BLaER1 (cell line): ENCODE data around the gene TGM1.

Experiments used
- H3K27ac ChIP-seq: shearing (Covaris generic); formaldehyde crosslinking; 2 replicates; pipeline ENCODE4 v1.8.1; 2022
- H3K27me3 ChIP-seq: shearing (Covaris generic); formaldehyde crosslinking; 2 replicates; pipeline ENCODE4 v1.8.1; 2022
- H3K36me3 ChIP-seq: shearing (Covaris generic); formaldehyde crosslinking; 2 replicates; pipeline ENCODE4 v1.8.1; 2022
- H3K4me1 ChIP-seq: shearing (Covaris generic); formaldehyde crosslinking; 2 replicates; pipeline ENCODE4 v1.8.1; 2022
- H3K4me2 ChIP-seq: shearing (Covaris generic); formaldehyde crosslinking; 2 replicates; pipeline ENCODE4 v1.8.1; 2022
- H3K4me3 ChIP-seq: shearing (Covaris generic); formaldehyde crosslinking; 2 replicates; pipeline ENCODE4 v1.8.1; 2022
- H3K9ac ChIP-seq: shearing (Covaris generic); formaldehyde crosslinking; 2 replicates; pipeline ENCODE4 v1.8.1; 2022
- H3K9me3 ChIP-seq: shearing (Covaris generic); formaldehyde crosslinking; 2 replicates; pipeline ENCODE4 v1.8.1; 2022
- H4K20me1 ChIP-seq: shearing (Covaris generic); formaldehyde crosslinking; 2 replicates; pipeline ENCODE4 v1.8.1; 2022
- Cebpa-rat ChIP-seq: shearing (Covaris generic); IDR thresholded peaks from 2 replicates; pipeline ENCODE4 v1.8.1; 2022

TGM1 gene

DNA sequence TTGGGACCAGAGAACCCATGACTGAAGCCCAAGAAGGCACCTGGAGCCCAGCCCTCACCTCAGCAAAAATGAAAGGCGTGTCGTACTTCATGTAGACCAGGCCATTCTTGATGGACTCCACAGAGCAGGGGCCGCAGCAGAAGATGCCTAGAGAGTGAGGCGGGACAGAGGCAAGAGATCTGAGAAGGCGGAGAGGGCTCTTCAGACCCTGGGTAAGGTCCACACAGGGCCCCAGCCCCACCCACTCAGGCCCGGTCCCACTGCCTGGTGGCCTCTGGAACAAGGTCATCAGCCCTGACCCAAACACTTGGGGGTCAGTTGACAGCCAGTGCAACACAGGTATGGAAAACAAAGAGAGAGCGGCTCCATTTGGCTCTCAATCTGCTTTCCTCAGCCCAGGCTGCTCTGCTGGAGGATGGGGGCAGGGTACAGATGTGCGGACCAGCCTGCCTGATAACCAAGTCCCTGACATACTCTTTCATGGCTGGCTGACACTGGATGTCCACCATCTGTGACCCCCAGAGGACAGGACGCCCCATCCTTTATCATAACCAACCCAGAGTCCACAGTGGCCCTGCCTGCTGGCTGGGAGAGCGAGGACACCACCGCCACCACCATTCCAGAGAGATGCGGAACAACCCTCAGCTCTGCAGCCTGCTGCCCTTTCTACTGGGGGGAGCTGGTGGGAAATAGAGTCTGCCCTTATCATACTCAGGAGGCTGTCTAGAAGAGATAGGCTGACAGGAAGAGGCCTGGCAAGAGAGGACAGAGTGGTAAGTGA is 6.9 kb downstream of the TGM1 start:
- Histone ChIP-seq H4K20me1 (no peaks in the 10 kb centered on the region), H3K36me3 (peaks cover 17% of the 10 kb centered on the region; the same call in 1 of the 2 replicates), H3K27me3 (no peaks in the 10 kb centered on the region), H3K4me2 (no peak overlapping the region), H3K27ac (no peak overlapping the region), H3K9ac (no peak overlapping the region), H3K9me3 (no peaks in the 10 kb centered on the region), H3K4me1 (no peaks in the 10 kb centered on the region), H3K4me3 (no peak overlapping the region)
- no peak for TF ChIP-seq Cebpa-rat

DNA sequence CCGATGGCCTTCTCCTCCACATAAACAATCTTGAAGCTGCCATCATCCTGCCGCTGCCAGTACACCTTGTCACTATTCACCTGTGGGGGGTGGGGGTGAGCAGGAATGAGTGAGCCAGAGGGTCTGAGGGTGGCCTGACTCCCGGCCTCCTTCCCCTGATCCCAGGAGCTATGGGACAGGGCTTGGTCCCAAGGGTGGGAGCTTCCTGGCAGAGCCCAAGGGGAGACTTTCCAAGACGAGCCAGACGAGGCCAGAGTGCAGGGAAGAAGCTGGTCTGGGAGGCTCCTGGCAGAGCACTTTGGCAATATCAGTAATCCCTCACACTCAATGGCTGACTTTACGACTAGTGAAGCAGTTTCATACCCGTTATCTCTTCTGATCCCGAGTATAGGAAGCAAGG is 7.5 kb downstream of the TGM1 start:
- Histone ChIP-seq H3K9ac (no peak overlapping the region), H3K9me3 (no peaks in the 10 kb centered on the region), H3K27ac (no peak overlapping the region), H3K4me3 (no peak overlapping the region), H3K4me2 (no peak overlapping the region), H3K4me1 (peaks cover 6% of the 10 kb centered on the region), H4K20me1 (no peaks in the 10 kb centered on the region), H3K36me3 (peaks cover 17% of the 10 kb centered on the region; the same call in 1 of the 2 replicates), H3K27me3 (no peaks in the 10 kb centered on the region)
- TF ChIP-seq Cebpa-rat, result no peak

DNA sequence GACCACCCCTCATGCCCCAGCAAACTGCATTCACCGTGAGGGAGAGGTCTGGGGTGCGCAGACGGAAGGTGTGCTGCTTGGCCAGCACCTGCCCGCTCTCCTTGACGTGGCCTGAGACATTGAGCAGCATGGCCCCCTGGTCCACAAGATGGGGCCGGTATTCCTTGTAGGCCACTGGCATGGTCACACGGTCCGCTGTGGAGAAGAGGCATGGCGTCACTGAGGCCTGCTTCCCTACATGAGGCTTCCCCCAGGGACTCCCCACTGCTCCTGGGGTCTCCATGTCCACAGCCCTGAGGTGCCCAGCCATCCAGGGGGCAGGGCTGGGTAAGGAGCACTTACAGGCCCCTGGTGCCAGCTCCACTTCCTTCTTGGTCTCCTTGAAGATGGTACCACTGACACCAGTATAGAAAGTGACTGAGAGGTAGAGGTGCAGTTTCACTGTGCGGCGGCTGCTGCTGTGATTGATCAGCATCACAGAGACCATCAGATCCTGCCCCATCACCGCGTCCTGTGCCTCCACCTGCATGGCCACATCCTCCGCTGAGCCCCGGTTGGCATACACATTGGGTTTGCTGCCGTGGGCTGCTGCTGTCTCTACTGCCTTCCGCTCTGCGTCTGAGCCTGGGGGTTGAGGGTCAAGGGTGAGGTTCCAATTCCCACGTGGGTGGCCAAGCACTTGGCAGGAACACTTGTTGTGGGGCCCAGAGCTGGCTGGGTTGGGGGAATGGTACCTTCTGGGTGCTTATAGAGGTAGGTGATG is 8.2 kb downstream of the TGM1 start:
- H3K4me2 ChIP-seq, result no peak overlapping the region
- no peak for TF ChIP-seq Cebpa-rat
- no peaks in the 10 kb centered on the region for H3K9me3 ChIP-seq
- H3K36me3 ChIP-seq, result peaks cover 17% of the 10 kb centered on the region; the same call in 1 of the 2 replicates
- no peak overlapping the region for H3K4me3 ChIP-seq
- no peaks in the 10 kb centered on the region for H3K27me3 ChIP-seq
- H4K20me1 ChIP-seq, result no peaks in the 10 kb centered on the region
- H3K27ac ChIP-seq, result no peak overlapping the region
- H3K4me1 ChIP-seq, result peaks cover 11% of the 10 kb centered on the region
- H3K9ac ChIP-seq, result no peak overlapping the region

DNA sequence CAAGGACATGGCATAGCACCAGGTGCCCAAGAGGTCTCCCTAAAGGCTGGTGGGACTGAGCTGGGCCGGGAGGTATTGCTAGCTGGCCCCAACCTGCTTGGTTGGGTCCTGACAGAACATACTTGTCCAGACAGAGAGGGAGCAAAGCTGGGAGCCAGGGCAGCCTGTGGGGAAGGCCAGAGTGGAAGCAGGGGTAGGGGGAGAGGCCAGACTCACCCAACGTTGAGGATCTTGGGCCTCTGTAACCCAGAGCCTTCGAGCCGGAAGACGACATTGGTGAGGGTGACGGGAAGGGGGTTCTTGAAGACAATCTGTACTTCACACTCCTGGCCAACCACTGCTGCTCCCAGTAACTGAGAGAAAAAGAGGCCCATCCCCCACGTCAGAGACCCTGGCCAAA is 9.0 kb downstream of the TGM1 start:
- Histone ChIP-seq H3K4me1 (peaks cover 11% of the 10 kb centered on the region), H3K4me3 (no peak overlapping the region), H3K27me3 (no peaks in the 10 kb centered on the region), H3K9me3 (no peaks in the 10 kb centered on the region), H4K20me1 (no peaks in the 10 kb centered on the region), H3K36me3 (peaks cover 17% of the 10 kb centered on the region; the same call in 1 of the 2 replicates), H3K9ac (no peak overlapping the region), H3K27ac (no peak overlapping the region), H3K4me2 (no peak overlapping the region)
- TF ChIP-seq Cebpa-rat, result no peak

DNA sequence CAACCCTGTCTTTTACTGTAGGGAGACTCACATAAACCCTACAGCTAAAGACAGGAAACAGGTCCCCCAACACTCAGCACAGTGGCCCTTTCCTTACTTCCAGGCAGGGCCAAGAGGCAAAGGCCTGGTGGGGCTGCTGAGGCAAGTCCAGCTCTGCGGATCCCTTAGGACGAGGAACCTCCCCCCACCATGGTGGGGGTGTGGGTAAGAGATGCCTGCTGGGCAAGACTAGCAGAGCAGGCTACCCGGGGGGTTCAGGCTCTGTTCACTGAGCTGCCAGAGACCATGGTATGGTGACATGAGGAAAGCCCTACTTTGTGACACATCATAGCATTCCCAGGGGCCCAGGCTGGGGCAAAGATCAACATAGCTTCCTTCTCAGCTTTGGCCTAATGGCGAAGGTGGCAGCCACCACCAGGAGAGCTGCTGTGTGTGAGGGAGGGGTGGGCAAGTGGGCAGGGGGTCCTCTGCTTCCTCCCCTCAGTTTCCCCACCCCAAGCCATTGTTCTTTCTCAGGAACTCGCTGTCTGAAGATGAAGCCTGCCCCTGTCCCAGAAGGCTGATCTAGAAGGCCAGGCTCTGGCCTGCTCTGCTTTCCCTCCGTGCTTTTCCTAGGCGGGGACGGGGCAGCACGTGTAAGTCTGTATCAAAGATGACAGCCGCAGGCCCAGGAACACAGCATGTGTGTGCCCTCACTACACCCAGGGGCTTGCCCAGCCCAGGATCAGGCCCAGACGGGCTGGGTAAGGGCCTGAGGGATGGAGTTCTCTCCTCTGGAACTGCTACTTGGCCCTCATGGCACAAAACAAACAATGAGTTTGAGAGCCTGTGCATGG is 10.5 kb downstream of the TGM1 start:
- peaks cover 11% of the 10 kb centered on the region for H3K4me1 ChIP-seq

DNA sequence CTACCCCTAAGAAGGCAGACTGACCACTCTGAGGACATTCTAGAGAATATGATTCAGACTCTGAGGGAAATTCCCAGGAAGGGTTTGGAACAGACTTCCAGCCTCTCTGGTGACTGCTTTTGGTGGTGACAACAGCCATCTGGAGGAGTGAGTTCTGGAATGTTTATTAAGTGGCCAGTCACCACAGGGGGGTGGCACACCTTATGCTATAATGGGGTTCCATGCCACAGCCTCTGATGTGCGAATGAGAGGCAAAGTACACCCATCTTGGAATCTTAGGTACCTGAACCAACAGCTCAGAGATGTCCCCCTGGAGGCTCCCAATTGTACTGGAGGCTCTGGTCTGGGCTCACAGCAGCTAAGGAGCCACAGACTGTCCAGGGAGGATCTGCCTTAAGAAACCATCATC is 11.1 kb downstream of the TGM1 start:
- peaks cover 17% of the 10 kb centered on the region; the same call in 1 of the 2 replicates for H3K36me3 ChIP-seq
- no peak overlapping the region for H3K4me2 ChIP-seq
- no peak overlapping the region for H3K9ac ChIP-seq
- H3K4me1 ChIP-seq, result peaks cover 15% of the 10 kb centered on the region
- H3K9me3 ChIP-seq, result no peaks in the 10 kb centered on the region
- H3K4me3 ChIP-seq, result no peak overlapping the region
- no peak for TF ChIP-seq Cebpa-rat
- H3K27ac ChIP-seq, result no peak overlapping the region
- no peaks in the 10 kb centered on the region for H3K27me3 ChIP-seq
- H4K20me1 ChIP-seq, result no peaks in the 10 kb centered on the region

More for the DNA sequence above, 10.5 kb downstream of the TGM1 start:
- H3K27ac ChIP-seq, result no peak overlapping the region
- no peak overlapping the region for H3K9ac ChIP-seq
- H4K20me1 ChIP-seq, result no peaks in the 10 kb centered on the region
- no peak for TF ChIP-seq Cebpa-rat
- H3K4me3 ChIP-seq, result no peak overlapping the region
- H3K9me3 ChIP-seq, result no peaks in the 10 kb centered on the region
- peaks cover 17% of the 10 kb centered on the region; the same call in 1 of the 2 replicates for H3K36me3 ChIP-seq
- H3K27me3 ChIP-seq, result no peaks in the 10 kb centered on the region
- no peak overlapping the region for H3K4me2 ChIP-seq

DNA sequence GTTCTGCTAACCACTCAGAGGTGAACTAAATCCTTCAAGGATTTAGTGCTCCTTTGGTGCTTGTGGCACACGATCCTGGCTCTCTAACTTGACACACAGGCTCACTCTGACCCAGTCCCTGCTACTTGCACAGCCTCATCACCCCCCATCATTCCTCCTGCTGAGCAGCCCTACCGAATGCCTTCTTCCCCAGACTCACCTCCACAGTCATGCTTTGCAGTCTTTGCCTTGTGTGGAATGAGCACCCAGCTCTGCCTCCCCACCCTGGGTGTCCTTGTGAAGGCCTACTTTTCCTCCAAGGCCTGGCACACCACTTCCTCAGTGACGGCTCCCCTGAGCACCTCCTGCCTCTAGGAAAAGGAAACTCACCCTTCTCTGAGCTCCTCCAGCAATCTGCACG is 12.6 kb downstream of the TGM1 start:
- Histone ChIP-seq H3K9me3 (no peaks in the 10 kb centered on the region), H3K4me1 (peaks cover 17% of the 10 kb centered on the region), H3K4me3 (no peak overlapping the region), H3K36me3 (peaks cover 17% of the 10 kb centered on the region; the same call in 1 of the 2 replicates), H3K9ac (no peak overlapping the region), H3K27ac (peak overlapping the region; percentile 43), H4K20me1 (no peaks in the 10 kb centered on the region), H3K27me3 (no peaks in the 10 kb centered on the region), H3K4me2 (peak overlapping the region; percentile 34)
- TF ChIP-seq Cebpa-rat, result no peak

DNA sequence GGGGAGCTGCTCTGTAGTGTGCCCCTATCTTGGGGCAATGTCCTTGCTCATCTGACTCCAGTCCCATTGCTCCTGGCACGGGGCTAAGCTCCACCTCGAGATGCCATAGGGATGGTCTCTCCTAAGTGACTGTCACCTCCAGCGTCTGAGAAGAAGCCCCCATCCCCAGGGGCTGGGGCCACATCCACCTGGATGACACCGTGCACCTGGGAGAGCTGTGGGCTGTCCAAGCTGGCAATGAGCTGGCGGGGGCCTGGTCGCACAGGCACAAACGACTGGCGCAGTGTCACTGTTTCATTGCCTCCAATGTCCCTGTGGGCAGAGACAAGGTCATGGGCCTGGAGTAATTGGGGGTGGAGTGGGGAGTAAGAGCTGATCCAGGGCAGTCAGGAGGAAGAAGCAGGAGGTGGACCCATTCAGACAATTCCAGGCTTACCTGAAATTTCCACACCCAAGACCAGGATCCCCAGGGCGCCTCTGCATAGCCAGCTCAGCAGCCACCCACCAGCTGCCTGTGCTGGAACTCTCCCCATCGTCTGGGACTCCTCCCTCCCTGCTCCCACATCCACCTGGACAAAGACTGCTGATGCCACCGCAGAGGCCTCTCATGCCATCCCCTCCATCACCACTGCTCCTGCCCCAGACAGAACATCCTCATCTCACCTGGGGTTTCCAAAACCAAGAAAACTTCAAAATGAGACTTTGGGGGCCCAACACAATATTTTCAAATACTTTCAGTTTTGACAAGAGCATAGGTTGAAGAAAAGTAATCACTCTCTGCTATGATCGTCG is 13.6 kb downstream of the TGM1 start:
- Histone ChIP-seq H3K4me1 (peaks cover 18% of the 10 kb centered on the region), H3K27ac (no peak overlapping the region), H3K9ac (no peak overlapping the region), H3K27me3 (no peaks in the 10 kb centered on the region), H4K20me1 (no peaks in the 10 kb centered on the region), H3K4me2 (no peak overlapping the region), H3K9me3 (no peaks in the 10 kb centered on the region), H3K36me3 (peaks cover 9% of the 10 kb centered on the region; the same call in 1 of the 2 replicates), H3K4me3 (no peak overlapping the region)
- no peak for TF ChIP-seq Cebpa-rat

DNA sequence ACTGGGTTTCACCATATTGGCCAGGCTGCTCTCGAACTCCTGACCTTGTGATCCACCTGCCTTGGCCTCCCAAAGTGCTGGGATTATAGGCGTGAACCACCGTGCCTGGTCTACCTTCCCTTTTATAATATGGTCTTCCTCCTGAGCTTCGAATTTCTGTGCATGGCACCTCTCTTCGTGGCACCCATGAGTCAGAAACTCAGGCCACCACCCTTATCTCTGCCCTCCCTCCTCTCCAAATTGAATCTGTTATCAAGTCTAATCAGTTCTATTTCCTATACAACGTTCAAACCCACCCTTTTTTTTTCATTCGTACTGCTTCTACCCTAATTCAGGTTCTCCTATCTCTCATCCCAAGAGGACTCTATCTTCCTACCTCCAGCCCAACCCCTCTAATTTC is 15.6 kb downstream of the TGM1 start:
- no peak overlapping the region for H3K27ac ChIP-seq

More for the DNA sequence above, 15.6 kb downstream of the TGM1 start:
- Histone ChIP-seq H3K9me3 (no peaks in the 10 kb centered on the region), H3K36me3 (no peaks in the 10 kb centered on the region), H3K27me3 (no peaks in the 10 kb centered on the region), H3K4me1 (peaks cover 31% of the 10 kb centered on the region), H3K4me3 (no peak overlapping the region), H4K20me1 (no peaks in the 10 kb centered on the region), H3K4me2 (no peak overlapping the region; the same call in 1 of the 2 replicates), H3K9ac (no peak overlapping the region)
- TF ChIP-seq Cebpa-rat, result no peak
